ENCODE measurements around the gene PPHLN1.

PPHLN1 gene

DNA sequence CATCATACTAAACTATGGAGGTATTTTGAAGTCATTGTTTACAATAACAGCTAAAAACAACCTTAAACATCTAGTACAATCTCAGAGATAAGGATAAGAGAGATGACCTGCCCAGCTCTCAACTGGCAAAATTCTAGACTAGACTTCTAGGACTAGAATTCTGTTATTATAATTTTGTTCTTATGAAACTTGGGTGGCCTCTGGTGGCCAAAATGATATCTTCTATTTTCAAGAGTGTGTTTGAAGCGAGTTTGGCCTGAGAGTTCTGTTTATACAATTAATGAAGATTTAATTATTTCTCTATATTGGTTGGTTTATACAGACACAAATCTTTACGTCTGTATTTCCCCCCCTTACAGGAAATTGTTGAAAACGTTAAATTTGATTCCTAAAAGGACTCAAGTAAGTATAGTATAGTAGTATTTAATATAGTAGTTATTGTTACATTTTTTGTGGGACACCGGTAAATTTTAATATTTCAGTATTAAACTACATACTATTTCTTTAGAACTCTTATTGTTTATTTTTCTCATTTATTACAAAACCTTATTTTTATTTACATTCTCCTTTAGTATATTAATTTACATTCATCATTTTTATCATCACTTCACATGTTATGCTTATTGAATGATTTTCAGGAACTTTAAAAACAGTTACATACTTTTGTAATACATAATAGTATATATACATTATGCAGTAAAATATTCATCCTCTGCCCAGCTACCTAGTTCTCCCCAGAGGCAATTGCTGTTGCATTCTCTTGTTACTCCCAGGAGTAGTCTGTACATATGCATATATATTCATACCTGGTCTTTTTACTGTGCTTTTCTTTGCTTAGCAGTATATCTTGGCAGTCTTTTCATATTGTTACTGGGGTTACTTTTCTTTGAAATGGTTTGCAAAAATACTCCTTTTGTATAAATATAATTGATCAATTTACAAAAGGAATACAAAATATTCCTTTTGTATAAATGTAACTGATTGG lies 6.6 kb downstream of the PPHLN1 start:
- Histone ChIP-seq H3K4me2 (ENCODE audit: insufficient read depth, low read length) (0 out of 2 replicates have a peak overlapping the region, but pooled peaks have one; percentile 6), H3K27me3 (ENCODE audit: insufficient read depth, low read length, poor library complexity) (no peaks in the 10 kb centered on the region), H4K20me1 (ENCODE audit: insufficient read depth, low read length) (peaks cover 34% of the 10 kb centered on the region), H2AFZ (ENCODE audit: low read depth, low read length) (no peak overlapping the region), H3K9me3 (ENCODE audit: insufficient read depth, low read length, severe bottlenecking) (no peaks in the 10 kb centered on the region), H3K4me3 (ENCODE audit: low read depth in 1 of 2, low read length in 2 of 2) (no peak overlapping the region), H3K4me1 (ENCODE audit: insufficient read depth, low read length) (peaks cover 17% of the 10 kb centered on the region), H3K9ac (ENCODE audit: low read depth, low read length) (no peak overlapping the region), H3K79me2 (ENCODE audit: insufficient read depth, low read length) (peaks cover 91% of the 10 kb centered on the region), H3K27ac (ENCODE audit: low read length) (no peak overlapping the region), H3K36me3 (ENCODE audit: insufficient read depth, low read length) (peaks cover 18% of the 10 kb centered on the region)
- no peak for DNase-seq
- peak; percentile 83 for ATAC-seq (ENCODE audit: insufficient read depth, low read depth)
- TF ChIP-seq, protein P1, sequence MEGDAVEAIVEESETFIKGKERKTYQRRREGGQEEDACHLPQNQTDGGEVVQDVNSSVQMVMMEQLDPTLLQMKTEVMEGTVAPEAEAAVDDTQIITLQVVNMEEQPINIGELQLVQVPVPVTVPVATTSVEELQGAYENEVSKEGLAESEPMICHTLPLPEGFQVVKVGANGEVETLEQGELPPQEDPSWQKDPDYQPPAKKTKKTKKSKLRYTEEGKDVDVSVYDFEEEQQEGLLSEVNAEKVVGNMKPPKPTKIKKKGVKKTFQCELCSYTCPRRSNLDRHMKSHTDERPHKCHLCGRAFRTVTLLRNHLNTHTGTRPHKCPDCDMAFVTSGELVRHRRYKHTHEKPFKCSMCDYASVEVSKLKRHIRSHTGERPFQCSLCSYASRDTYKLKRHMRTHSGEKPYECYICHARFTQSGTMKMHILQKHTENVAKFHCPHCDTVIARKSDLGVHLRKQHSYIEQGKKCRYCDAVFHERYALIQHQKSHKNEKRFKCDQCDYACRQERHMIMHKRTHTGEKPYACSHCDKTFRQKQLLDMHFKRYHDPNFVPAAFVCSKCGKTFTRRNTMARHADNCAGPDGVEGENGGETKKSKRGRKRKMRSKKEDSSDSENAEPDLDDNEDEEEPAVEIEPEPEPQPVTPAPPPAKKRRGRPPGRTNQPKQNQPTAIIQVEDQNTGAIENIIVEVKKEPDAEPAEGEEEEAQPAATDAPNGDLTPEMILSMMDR (IDR thresholded peaks at IDR 0.05; ENCODE audit: borderline replicate concordance, extremely low read depth, low read length, poor library complexity, severe bottlenecking), result peak; percentile 64
- TF ChIP-seq EZH2 (IDR thresholded peaks at IDR 0.05; ENCODE audit: borderline replicate concordance, low read depth, low read length, severe bottlenecking), result no peak

- no peak for TF ChIP-seq EZH2 (IDR thresholded peaks at IDR 0.05; ENCODE audit: borderline replicate concordance, low read depth, low read length, severe bottlenecking)
- H3K9ac ChIP-seq (ENCODE audit: low read depth, low read length), result no peak overlapping the region
- no peaks in the 10 kb centered on the region for H3K9me3 ChIP-seq (ENCODE audit: insufficient read depth, low read length, severe bottlenecking)
- no peak overlapping the region for H3K4me3 ChIP-seq (ENCODE audit: low read depth in 1 of 2, low read length in 2 of 2)
- H4K20me1 ChIP-seq (ENCODE audit: insufficient read depth, low read length), result peaks cover 30% of the 10 kb centered on the region
- no peak overlapping the region for H2AFZ ChIP-seq (ENCODE audit: low read depth, low read length)
- no peak overlapping the region for H3K4me2 ChIP-seq (ENCODE audit: insufficient read depth, low read length)
- no peak overlapping the region for H3K27ac ChIP-seq (ENCODE audit: low read length)
- H3K79me2 ChIP-seq (ENCODE audit: insufficient read depth, low read length), result peaks cover 89% of the 10 kb centered on the region
- ATAC-seq (ENCODE audit: insufficient read depth, low read depth) (no peak), DNase-seq (no peak)
- H3K27me3 ChIP-seq (ENCODE audit: insufficient read depth, low read length, poor library complexity), result no peaks in the 10 kb centered on the region
- H3K36me3 ChIP-seq (ENCODE audit: insufficient read depth, low read length), result peaks cover 30% of the 10 kb centered on the region
- H3K4me1 ChIP-seq (ENCODE audit: insufficient read depth, low read length), result no peaks in the 10 kb centered on the region; the same call in 1 of the 2 replicates
These were observed 10.3 kb downstream of the PPHLN1 start for GRCh38 chr12:42336286-42336685.

GRCh38 chr12:42338280-42338679 lies 12.3 kb downstream of the PPHLN1 start:
- Histone ChIP-seq H3K4me2 (ENCODE audit: insufficient read depth, low read length) (no peak overlapping the region), H3K27ac (ENCODE audit: low read length) (no peak overlapping the region), H3K4me1 (ENCODE audit: insufficient read depth, low read length) (no peaks in the 10 kb centered on the region), H4K20me1 (ENCODE audit: insufficient read depth, low read length) (peaks cover 18% of the 10 kb centered on the region; the same call in 1 of the 2 replicates), H2AFZ (ENCODE audit: low read depth, low read length) (no peak overlapping the region), H3K27me3 (ENCODE audit: insufficient read depth, low read length, poor library complexity) (no peaks in the 10 kb centered on the region), H3K36me3 (ENCODE audit: insufficient read depth, low read length) (peaks cover 34% of the 10 kb centered on the region), H3K79me2 (ENCODE audit: insufficient read depth, low read length) (peaks cover 86% of the 10 kb centered on the region), H3K4me3 (ENCODE audit: low read depth in 1 of 2, low read length in 2 of 2) (no peak overlapping the region), H3K9ac (ENCODE audit: low read depth, low read length) (no peak overlapping the region), H3K9me3 (ENCODE audit: insufficient read depth, low read length, severe bottlenecking) (no peaks in the 10 kb centered on the region)
- DNase-seq (no peak), ATAC-seq (ENCODE audit: insufficient read depth, low read depth) (no peak)
- TF ChIP-seq EZH2 (IDR thresholded peaks at IDR 0.05; ENCODE audit: borderline replicate concordance, low read depth, low read length, severe bottlenecking), result no peak
- TF ChIP-seq, protein P1 (IDR thresholded peaks at IDR 0.05; ENCODE audit: borderline replicate concordance, extremely low read depth, low read length, poor library complexity, severe bottlenecking), result no peak

GRCh38 chr12:42342028-42342427 lies 16.1 kb downstream of the PPHLN1 start:
- Histone ChIP-seq H3K9ac (ENCODE audit: low read depth, low read length) (no peak overlapping the region), H3K27me3 (ENCODE audit: insufficient read depth, low read length, poor library complexity) (no peaks in the 10 kb centered on the region), H3K4me2 (ENCODE audit: insufficient read depth, low read length) (no peak overlapping the region), H4K20me1 (ENCODE audit: insufficient read depth, low read length) (peaks cover 18% of the 10 kb centered on the region; the same call in 1 of the 2 replicates), H2AFZ (ENCODE audit: low read depth, low read length) (no peak overlapping the region), H3K4me1 (ENCODE audit: insufficient read depth, low read length) (no peaks in the 10 kb centered on the region), H3K9me3 (ENCODE audit: insufficient read depth, low read length, severe bottlenecking) (no peaks in the 10 kb centered on the region), H3K36me3 (ENCODE audit: insufficient read depth, low read length) (peaks cover 30% of the 10 kb centered on the region), H3K27ac (ENCODE audit: low read length) (no peak overlapping the region), H3K4me3 (ENCODE audit: low read depth in 1 of 2, low read length in 2 of 2) (no peak overlapping the region), H3K79me2 (ENCODE audit: insufficient read depth, low read length) (peaks cover 87% of the 10 kb centered on the region)
- ATAC-seq (ENCODE audit: insufficient read depth, low read depth), result no peak
- DNase-seq, result no peak
- TF ChIP-seq, protein P1 (IDR thresholded peaks at IDR 0.05; ENCODE audit: borderline replicate concordance, extremely low read depth, low read length, poor library complexity, severe bottlenecking), result no peak
- no peak for TF ChIP-seq EZH2 (IDR thresholded peaks at IDR 0.05; ENCODE audit: borderline replicate concordance, low read depth, low read length, severe bottlenecking)

Data from DND-41 (cell line).